CD4-positive, alpha-beta T cell (primary cell): ENCODE results near the gene HIP1R. TPM values are rescaled to one million over a fixed set of nuclear protein-coding genes. Genes with fewer than 3 reads are reported as not detected.

Experiments
- ATAC-seq: fragments of 200-7000 bp; cut with Tn5 transposase; one replicate; pipeline ENCODE4 v1.10.0; 2022; ENCODE audit warnings: mild to moderate bottlenecking; ENCODE audit not compliant: poor library complexity
- CTCF ChIA-PET: fragments of 350-600 bp; sonication (Branson Sonifier 250); formaldehyde crosslinking; loops from one replicate; lab custom pipeline; 2021; ENCODE audit warnings: antibody characterized with exemption, inconsistent platforms; lab: Charles Lee
- POLR2A ChIA-PET: fragments of 350-600 bp; sonication (Branson Sonifier 250); formaldehyde crosslinking; loops from one replicate; lab custom pipeline; 2021; ENCODE audit warnings: antibody characterized with exemption, inconsistent platforms; lab: Charles Lee
- DNase-seq, 14 experiments: peaks; one replicate each; pipeline ENCODE4 v3.0.0-alpha.2; 2013 to 2020; ENCODE audit warnings: mixed read lengths in 2 of 14
- H3K27ac ChIP-seq, 2 donors: one replicate each; pipeline versions ENCODE4 v1.5.1 to v1.7.0; 2013; ENCODE audit warnings: low read length in 2 of 2, low read depth in 1 of 2, mild to moderate bottlenecking in 1 of 2
- H3K27me3 ChIP-seq, 2 experiments: 1 replicate in 1 of 2; 2 replicates in 1 of 2; pipeline versions ENCODE4 v1.6.1 to v1.7.0; 2013; ENCODE audit warnings: low read length in 2 of 2, control low read depth in 1 of 2, mild to moderate bottlenecking in 1 of 2, moderate library complexity in 1 of 2; ENCODE audit not compliant: insufficient read depth in 2 of 2, control insufficient read depth in 1 of 2
- H3K36me3 ChIP-seq: one replicate; pipeline ENCODE4 v1.6.1; 2013; ENCODE audit warnings: low read length, control low read depth; ENCODE audit not compliant: insufficient read depth
- H3K4me1 ChIP-seq: one replicate; pipeline ENCODE4 v1.6.1; 2013; ENCODE audit warnings: low read length, control low read depth; ENCODE audit not compliant: insufficient read depth
- H3K4me3 ChIP-seq: one replicate; pipeline ENCODE4 v1.5.1; 2013; ENCODE audit warnings: mild to moderate bottlenecking, low read length, moderate library complexity
- H3K9me3 ChIP-seq, 2 experiments: 1 replicate in 1 of 2; 2 replicates in 1 of 2; pipeline versions ENCODE4 v1.6.1 to v1.7.0; 2013; ENCODE audit warnings: low read length in 2 of 2, mild to moderate bottlenecking in 2 of 2, control low read depth in 1 of 2, moderate library complexity in 1 of 2; ENCODE audit not compliant: control insufficient read depth in 1 of 2, insufficient read depth in 1 of 2
- H3K27ac Mint-ChIP-seq: one replicate; pipeline ENCODE4 v1.8.0; 2020; ENCODE audit warnings: mixed read lengths
- H3K27me3 Mint-ChIP-seq: one replicate; pipeline ENCODE4 v1.8.0; 2021; ENCODE audit warnings: mixed read lengths
- H3K36me3 Mint-ChIP-seq: one replicate; pipeline ENCODE4 v1.8.0; 2021; ENCODE audit warnings: low read depth, mixed read lengths
- H3K4me1 Mint-ChIP-seq: one replicate; pipeline ENCODE4 v1.8.0; 2021; ENCODE audit warnings: low read depth, mixed read lengths
- H3K4me3 Mint-ChIP-seq: one replicate; pipeline ENCODE4 v1.8.0; 2020; ENCODE audit warnings: mild to moderate bottlenecking, mixed read lengths
- H3K9me3 Mint-ChIP-seq: one replicate; pipeline ENCODE4 v1.8.0; 2020; ENCODE audit warnings: mixed read lengths
- CTCF ChIP-seq: fragments of 200-600 bp; IDR thresholded peaks from one replicate; pipeline ENCODE4 v1.8.0; 2022; ENCODE audit warnings: antibody characterized with exemption, mild to moderate bottlenecking
- intact Hi-C, 2 experiments: fragments of 100-400 bp; cut with DNase I in 1 of 2; cut with micrococcal nuclease in 1 of 2; formaldehyde crosslinking; loops; one replicate each; pipeline versions ENCODE4 v1.15.1 to v1.9.0; 2023 to 2025; cut with DNase I, micrococcal nuclease
- total RNA-seq, 174 experiments: library from RNA in 2 of 174; stranded (reverse) in 2 of 174; gene quantifications; one replicate each; pipeline ENCODE4 v1.2.3 and lab custom pipeline; 2021 to 2026

Gene HIP1R
- total RNA-seq, 2 experiments from 2014 or later = 184 to 185 TPM

GRCh38 chr12:122862872-122863701 is 27.8 kb downstream of the HIP1R start:
- ChIA-PET CTCF (no interaction called here), POLR2A (interaction anchor here (1.5 to 2.7 kb wide), 2 partner anchors 27 to 36 kb away, joined by 6 to 10 read pairs; no protein-coding TSS in a partner anchor)
- intact Hi-C loops = no loop called here
- no peak for ATAC-seq
- TF ChIP-seq CTCF = no peak
- no peaks in the 10 kb centered on the region for H3K27me3 ChIP-seq
- peaks cover 9% of the 10 kb centered on the region for H3K4me1 ChIP-seq
- no peaks in the 10 kb centered on the region for H3K9me3 ChIP-seq
- H3K36me3 ChIP-seq = peaks cover 50% of the 10 kb centered on the region
- H3K4me3 ChIP-seq = no peak overlapping the region
- peak in 1 of 14 experiments; percentile 10 for DNase-seq
- H3K4me3 Mint-ChIP-seq = peak overlapping the region; percentile 25
- H3K27me3 Mint-ChIP-seq = no peaks in the 10 kb centered on the region
- no peaks in the 10 kb centered on the region for H3K9me3 Mint-ChIP-seq
- H3K36me3 Mint-ChIP-seq = peaks cover 68% of the 10 kb centered on the region
- H3K27ac ChIP-seq = no peak overlapping the region
- no peaks in the 10 kb centered on the region for H3K4me1 Mint-ChIP-seq
- no peak overlapping the region for H3K27ac Mint-ChIP-seq

GRCh38 chr12:122864894-122865253 is 29.6 kb downstream of the HIP1R start:
- Mint-ChIP-seq H3K27ac (peak overlapping the region; percentile 73), H3K36me3 (peaks cover 80% of the 10 kb centered on the region), H3K4me3 (peak overlapping the region; percentile 48), H3K9me3 (no peaks in the 10 kb centered on the region), H3K4me1 (peaks cover 9% of the 10 kb centered on the region), H3K27me3 (no peaks in the 10 kb centered on the region)
- Histone ChIP-seq H3K36me3 (peaks cover 56% of the 10 kb centered on the region), H3K27ac (no peak overlapping the region), H3K4me1 (peaks cover 8% of the 10 kb centered on the region), H3K4me3 (no peak overlapping the region), H3K9me3 (no peaks in the 10 kb centered on the region), H3K27me3 (no peaks in the 10 kb centered on the region)
- no peak for TF ChIP-seq CTCF
- CTCF ChIA-PET = interaction anchor here (1.0 kb wide), 1 partner anchor 33 kb away, joined by 3 read pairs; no protein-coding TSS in a partner anchor
- intact Hi-C loops = loop anchor here in 1 of 2 experiments (5.0 kb wide), 1 partner anchor 37 kb away; no protein-coding TSS in a partner anchor
- ATAC-seq (no peak), DNase-seq (peak in 1 of 14 experiments; percentile 3)
- POLR2A ChIA-PET = interaction anchor here (0.8 to 2.7 kb wide), 2 partner anchors 9 to 34 kb away, joined by 3 to 10 read pairs; no protein-coding TSS in a partner anchor

- H3K27me3 Mint-ChIP-seq = no peaks in the 10 kb centered on the region
- intact Hi-C loops = loop anchor here in 1 of 2 experiments (5.0 kb wide), 1 partner anchor 37 kb away; no protein-coding TSS in a partner anchor
- ATAC-seq (peak; percentile 52), DNase-seq (peak in 5 of 14 experiments; percentile 30 to 60 (median 43))
- H3K4me1 Mint-ChIP-seq = peaks cover 9% of the 10 kb centered on the region
- TF ChIP-seq CTCF = no peak
- H3K36me3 Mint-ChIP-seq = peaks cover 80% of the 10 kb centered on the region
- Histone ChIP-seq H3K9me3 (no peaks in the 10 kb centered on the region), H3K4me3 (no peak overlapping the region), H3K4me1 (peaks cover 7% of the 10 kb centered on the region), H3K27ac (no peak overlapping the region), H3K36me3 (peaks cover 59% of the 10 kb centered on the region), H3K27me3 (no peaks in the 10 kb centered on the region)
- no peaks in the 10 kb centered on the region for H3K9me3 Mint-ChIP-seq
- peak overlapping the region; percentile 73 for H3K27ac Mint-ChIP-seq
- H3K4me3 Mint-ChIP-seq = no peak overlapping the region
- ChIA-PET POLR2A (interaction anchor here (0.8 to 2.7 kb wide), 2 partner anchors 8 to 33 kb away, joined by 3 to 10 read pairs; no protein-coding TSS in a partner anchor), CTCF (interaction anchor here (1.0 kb wide), 1 partner anchor 33 kb away, joined by 3 read pairs; no protein-coding TSS in a partner anchor)
Observed at GRCh38 chr12:122865268-122866231, 30.3 kb downstream of the HIP1R start.
